Adrenal gland (tissue), 5 donors: ENCODE data around the gene EIF4E1B.

Experiments
- POLR2A ChIP-seq, 2 donors: fragments of 450-650 bp; IDR thresholded peaks; one replicate each; pipeline ENCODE4 v1.6.1; 2017; ENCODE audit warnings: antibody characterized with exemption in 2 of 2, mild to moderate bottlenecking in 2 of 2, moderate library complexity in 1 of 2
- TF ChIP-seq, protein P1 (sequence below), 6 experiments: fragments of 450-650 bp in 4 of 6; fragments of 200-600 bp in 2 of 6; sonication (generic) in 1 of 6; IDR thresholded peaks; 1 replicate in 5 of 6; 2 replicates in 1 of 6; pipeline versions ENCODE4 v1.5.1 to v1.8.0; 2016 to 2021; ENCODE audit warnings: antibody characterized with exemption in 6 of 6, mild to moderate bottlenecking in 2 of 6, moderate library complexity in 1 of 6
- donor health status: DM: no; HTN: no; CAD: no.

DNA sequence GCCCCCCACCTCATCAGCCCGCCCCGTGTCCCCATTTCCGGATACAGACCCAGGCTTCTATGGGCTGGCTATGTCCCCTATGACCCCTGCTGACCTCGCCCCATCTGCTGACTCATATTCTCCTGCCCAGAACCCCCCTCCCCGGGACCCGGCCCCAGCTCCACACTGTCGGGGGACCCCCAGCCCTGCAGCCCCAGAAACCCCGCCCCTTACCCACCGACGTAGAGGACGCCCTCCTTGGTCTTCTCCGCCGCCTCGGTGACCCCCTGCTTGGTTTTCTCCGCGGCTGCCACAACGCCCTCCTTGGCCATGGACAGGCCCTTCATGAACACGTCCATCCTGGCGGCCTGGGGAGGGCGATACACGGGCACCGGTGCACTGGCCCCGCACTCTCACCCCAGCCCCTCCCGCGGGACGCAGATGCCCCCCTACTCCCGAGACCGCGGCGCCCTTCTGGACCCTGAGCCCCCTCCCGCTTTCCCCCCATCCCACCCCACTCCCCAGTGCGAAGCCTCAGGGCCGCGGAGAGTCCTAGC lies 1.1 kb upstream of the EIF4E1B start:
- TF ChIP-seq, protein P1, sequence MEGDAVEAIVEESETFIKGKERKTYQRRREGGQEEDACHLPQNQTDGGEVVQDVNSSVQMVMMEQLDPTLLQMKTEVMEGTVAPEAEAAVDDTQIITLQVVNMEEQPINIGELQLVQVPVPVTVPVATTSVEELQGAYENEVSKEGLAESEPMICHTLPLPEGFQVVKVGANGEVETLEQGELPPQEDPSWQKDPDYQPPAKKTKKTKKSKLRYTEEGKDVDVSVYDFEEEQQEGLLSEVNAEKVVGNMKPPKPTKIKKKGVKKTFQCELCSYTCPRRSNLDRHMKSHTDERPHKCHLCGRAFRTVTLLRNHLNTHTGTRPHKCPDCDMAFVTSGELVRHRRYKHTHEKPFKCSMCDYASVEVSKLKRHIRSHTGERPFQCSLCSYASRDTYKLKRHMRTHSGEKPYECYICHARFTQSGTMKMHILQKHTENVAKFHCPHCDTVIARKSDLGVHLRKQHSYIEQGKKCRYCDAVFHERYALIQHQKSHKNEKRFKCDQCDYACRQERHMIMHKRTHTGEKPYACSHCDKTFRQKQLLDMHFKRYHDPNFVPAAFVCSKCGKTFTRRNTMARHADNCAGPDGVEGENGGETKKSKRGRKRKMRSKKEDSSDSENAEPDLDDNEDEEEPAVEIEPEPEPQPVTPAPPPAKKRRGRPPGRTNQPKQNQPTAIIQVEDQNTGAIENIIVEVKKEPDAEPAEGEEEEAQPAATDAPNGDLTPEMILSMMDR (IDR thresholded peaks at IDR 0.05), result no peak
- TF ChIP-seq POLR2A (IDR thresholded peaks at IDR 0.05), result no peak
